ENCODE measurements around the gene TBXAS1. TPM values are rescaled to one million over a fixed set of nuclear protein-coding genes. Genes with fewer than 3 reads are reported as not detected.
A peak's percentile ranks its signal among the peaks of the same experiment; 100 is the strongest.

The TBXAS1 gene
- total and polyA plus RNA-seq, 2 experiments from 2014 or later, result 1.3 TPM; not detected in 1

GRCh38 chr7:139840776-139841175 is 11.7 kb downstream of the TBXAS1 start:
- no peak for DNase-seq (ENCODE audit: low spot score)
- H2AFZ ChIP-seq, result peak overlapping the region; percentile 43; the same call in 1 of the 2 replicates
- Mint-ChIP-seq H3K27me3 (ENCODE audit: insufficient read depth, low read depth, poor library complexity) (peaks cover 2% of the 10 kb centered on the region), H3K27ac (no peak overlapping the region), H3K4me3 (no peak overlapping the region), H3K36me3 (ENCODE audit: low read depth) (no peaks in the 10 kb centered on the region), H3K4me1 (no peaks in the 10 kb centered on the region; the same call in 2 of the 3 replicates), H3K9me3 (peaks cover 3% of the 10 kb centered on the region; the same call in 1 of the 3 replicates)
- TF ChIP-seq ZNF331 (CRISPR knock-in tag; IDR thresholded peaks at IDR 0.05; ENCODE audit: low read depth) (no peak), NANOG (IDR thresholded peaks at IDR 0.05; ENCODE audit: borderline replicate concordance) (no peak), STAT1 (IDR thresholded peaks at IDR 0.05; ENCODE audit: unreplicated experiment) (no peak), REST (IDR thresholded peaks at IDR 0.05; ENCODE audit: unreplicated experiment) (no peak)
- H3K4me3 ChIP-seq, result no peak overlapping the region
- H3K4me1 ChIP-seq (ENCODE audit: insufficient read depth), result no peaks in the 10 kb centered on the region
- H4K20me1 ChIP-seq (replicated peaks; ENCODE audit: insufficient read depth), result no peaks in the 10 kb centered on the region
- ATAC-seq, result no peak
- H3F3A ChIP-seq (replicated peaks; ENCODE audit: low read depth), result no peaks in the 10 kb centered on the region
- no peaks in the 10 kb centered on the region for H3K9me2 ChIP-seq (ENCODE audit: insufficient read depth)
- no peak overlapping the region for H3K27ac ChIP-seq (ENCODE audit: low read depth)
- H3K4me2 ChIP-seq, result no peak overlapping the region
- H3K27me3 ChIP-seq (ENCODE audit: insufficient read depth), result no peaks in the 10 kb centered on the region
- no peaks in the 10 kb centered on the region for H3K79me2 ChIP-seq (replicated peaks; ENCODE audit: insufficient read depth)
- H3K36me3 ChIP-seq (ENCODE audit: insufficient read depth), result no peaks in the 10 kb centered on the region

GRCh38 chr7:139842401-139843210 is 13.5 kb downstream of the TBXAS1 start:
- Histone ChIP-seq H3F3A (replicated peaks; ENCODE audit: low read depth) (no peaks in the 10 kb centered on the region), H3K4me2 (no peak overlapping the region), H3K9me2 (ENCODE audit: insufficient read depth) (peaks cover 5% of the 10 kb centered on the region; the same call in 1 of the 2 replicates), H3K79me2 (replicated peaks; ENCODE audit: insufficient read depth) (no peaks in the 10 kb centered on the region), H3K4me3 (no peak overlapping the region), H2AFZ (peak overlapping the region; percentile 52; the same call in 1 of the 2 replicates), H3K27ac (ENCODE audit: low read depth) (no peak overlapping the region), H3K4me1 (ENCODE audit: insufficient read depth) (no peaks in the 10 kb centered on the region), H3K36me3 (ENCODE audit: insufficient read depth) (no peaks in the 10 kb centered on the region), H3K27me3 (ENCODE audit: insufficient read depth) (no peaks in the 10 kb centered on the region), H4K20me1 (replicated peaks; ENCODE audit: insufficient read depth) (no peaks in the 10 kb centered on the region)
- Mint-ChIP-seq H3K9me3 (no peaks in the 10 kb centered on the region), H3K27ac (no peak overlapping the region), H3K4me3 (no peak overlapping the region), H3K27me3 (ENCODE audit: insufficient read depth, low read depth, poor library complexity) (peaks cover 2% of the 10 kb centered on the region), H3K36me3 (ENCODE audit: low read depth) (no peaks in the 10 kb centered on the region), H3K4me1 (no peaks in the 10 kb centered on the region; the same call in 2 of the 3 replicates)
- DNase-seq (ENCODE audit: low spot score) (no peak), ATAC-seq (peak; percentile 44; the same call in 1 of the 3 replicates)
- TF ChIP-seq JUNB (IDR thresholded peaks at IDR 0.05; ENCODE audit: unreplicated experiment), result no peak
- no peak for TF ChIP-seq ZNF114 (CRISPR knock-in tag; IDR thresholded peaks at IDR 0.05)
- no peak for TF ChIP-seq CTCF (conservative IDR thresholded peaks at IDR 0.05; ENCODE audit: low read depth in 2 of 2)
- TF ChIP-seq POLR2AphosphoS5 (IDR thresholded peaks at IDR 0.05; ENCODE audit: low read depth), result no peak
- no peak for TF ChIP-seq REST (IDR thresholded peaks at IDR 0.05; ENCODE audit: unreplicated experiment)
- no peak for TF ChIP-seq ETS1 (IDR thresholded peaks at IDR 0.05)
- no peak for TF ChIP-seq CREB1 (CRISPR knock-in tag; IDR thresholded peaks at IDR 0.05; ENCODE audit: low read depth)
- no peak for TF ChIP-seq EZH2 (IDR thresholded peaks at IDR 0.05; ENCODE audit: low read depth, unreplicated experiment)
- TF ChIP-seq EZH2phosphoT487 (IDR thresholded peaks at IDR 0.05; ENCODE audit: unreplicated experiment), result no peak
- TF ChIP-seq NANOG (IDR thresholded peaks at IDR 0.05; ENCODE audit: borderline replicate concordance), result no peak
- TF ChIP-seq ZNF331 (CRISPR knock-in tag; IDR thresholded peaks at IDR 0.05; ENCODE audit: low read depth), result no peak
- TF ChIP-seq STAT1 (IDR thresholded peaks at IDR 0.05; ENCODE audit: unreplicated experiment), result no peak
